Head of caudate nucleus (tissue), 42 donors: ENCODE data around the gene PTPN14.
A peak's percentile ranks its signal among the peaks of the same experiment; 100 is the strongest.

Source experiments
- DNase-seq, 42 donors: peaks; one replicate each; pipeline versions ENCODE4 v3.0.0 to v3.0.0-alpha.2; 2020 to 2021; ENCODE audit warnings: mixed read lengths in 7 of 42
- intact Hi-C: fragments of 100-400 bp; cut with DNase I; formaldehyde crosslinking; loops from one replicate; pipeline ENCODE4 v1.15.0; 2022

PTPN14 gene

GRCh38 chr1:214570442-214570841, 19.0 kb upstream of the PTPN14 start:
- intact Hi-C loops, result no loop called here
- DNase-seq, result no peak

- no peak for DNase-seq
- intact Hi-C loops, result no loop called here
Measured at GRCh38 chr1:214569357-214570004, 18.1 kb upstream of the PTPN14 start.

DNA sequence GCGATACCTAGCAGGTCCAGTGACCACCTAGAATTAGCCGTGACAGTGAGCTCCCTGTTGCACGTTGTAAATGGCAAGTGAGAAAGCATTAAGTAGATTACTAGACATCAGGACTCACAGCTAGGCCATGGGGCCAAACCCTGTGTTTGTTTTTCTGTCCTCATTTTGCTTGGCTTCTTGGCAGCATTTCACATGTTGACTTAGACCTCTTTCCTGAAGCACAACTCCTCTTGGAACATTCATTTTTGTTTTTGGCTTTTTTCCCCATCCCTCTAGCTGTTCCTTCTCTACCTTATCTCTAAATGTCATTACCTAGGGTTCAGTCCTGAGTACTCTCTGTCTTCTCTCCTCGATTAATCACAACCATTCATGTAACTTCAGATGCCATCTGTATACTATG, 16.9 kb upstream of the PTPN14 start:
- intact Hi-C loops, result no loop called here
- DNase-seq, result no peak

GRCh38 chr1:214567481-214567980, 16.1 kb upstream of the PTPN14 start:
- no peak for DNase-seq
- intact Hi-C loops, result no loop called here

DNA sequence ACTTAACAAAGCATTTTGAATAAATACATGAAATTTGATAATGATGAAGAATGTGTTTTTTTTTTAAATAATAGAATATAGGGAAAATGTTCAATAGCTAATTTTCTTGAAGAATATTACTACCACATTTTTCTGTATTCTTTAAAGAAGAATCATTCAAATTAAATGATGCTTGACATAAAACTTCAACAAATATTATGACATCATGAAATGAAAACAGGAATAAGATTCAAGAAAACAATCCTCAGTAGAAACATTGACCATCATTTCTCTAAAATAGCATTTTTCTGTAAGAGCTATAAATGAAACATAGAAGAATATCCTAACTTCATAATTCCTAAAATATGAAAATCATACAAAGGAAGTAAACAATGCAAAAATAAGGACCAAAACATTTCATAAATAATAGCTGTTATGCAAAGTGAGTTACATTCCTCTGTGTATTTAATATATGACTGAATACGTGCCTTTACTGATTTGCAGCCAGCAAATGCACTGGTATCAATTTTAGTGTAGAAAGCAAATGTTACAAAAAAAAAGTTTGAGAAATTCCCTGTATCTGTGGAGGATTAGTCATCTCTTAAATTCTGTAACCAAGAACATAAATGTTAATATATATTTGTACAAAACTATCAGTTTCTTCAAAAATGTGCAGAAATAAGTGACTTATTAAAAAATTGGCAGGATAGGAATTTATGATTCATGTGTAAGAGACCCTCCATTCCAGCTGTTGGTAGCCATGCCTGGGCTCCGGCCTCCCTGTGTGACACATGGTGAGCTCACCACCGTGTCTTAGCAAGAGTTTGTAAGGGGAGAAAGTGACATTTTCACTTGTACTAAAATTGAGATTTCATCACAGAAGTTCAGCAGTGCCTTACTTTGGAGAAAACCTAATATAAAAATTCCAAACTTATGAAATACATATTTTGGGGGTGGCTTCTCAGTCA, 15.0 kb upstream of the PTPN14 start:
- DNase-seq, result no peak
- intact Hi-C loops, result no loop called here

GRCh38 chr1:214565310-214565709, 13.9 kb upstream of the PTPN14 start:
- intact Hi-C loops, result no loop called here
- no peak for DNase-seq

DNA sequence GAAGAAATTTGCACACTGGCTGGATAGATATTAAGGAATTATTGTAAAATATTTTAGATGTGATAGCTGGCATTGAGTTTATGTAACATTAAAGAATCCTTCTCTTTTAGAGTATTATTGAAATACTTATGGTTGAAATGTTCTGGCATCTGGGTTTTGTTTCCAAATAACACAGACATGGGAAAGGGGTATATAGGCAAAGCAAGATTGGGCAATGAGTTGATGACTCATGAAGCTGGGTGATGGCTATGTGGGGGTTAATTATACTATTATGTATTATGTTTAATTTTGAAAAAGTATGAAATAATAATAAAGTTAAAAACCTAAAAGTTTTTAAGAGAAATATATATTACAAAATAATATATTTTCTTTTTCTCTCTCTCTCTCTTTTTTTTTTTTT, 12.5 kb upstream of the PTPN14 start:
- DNase-seq, result no peak
- intact Hi-C loops, result no loop called here

DNA sequence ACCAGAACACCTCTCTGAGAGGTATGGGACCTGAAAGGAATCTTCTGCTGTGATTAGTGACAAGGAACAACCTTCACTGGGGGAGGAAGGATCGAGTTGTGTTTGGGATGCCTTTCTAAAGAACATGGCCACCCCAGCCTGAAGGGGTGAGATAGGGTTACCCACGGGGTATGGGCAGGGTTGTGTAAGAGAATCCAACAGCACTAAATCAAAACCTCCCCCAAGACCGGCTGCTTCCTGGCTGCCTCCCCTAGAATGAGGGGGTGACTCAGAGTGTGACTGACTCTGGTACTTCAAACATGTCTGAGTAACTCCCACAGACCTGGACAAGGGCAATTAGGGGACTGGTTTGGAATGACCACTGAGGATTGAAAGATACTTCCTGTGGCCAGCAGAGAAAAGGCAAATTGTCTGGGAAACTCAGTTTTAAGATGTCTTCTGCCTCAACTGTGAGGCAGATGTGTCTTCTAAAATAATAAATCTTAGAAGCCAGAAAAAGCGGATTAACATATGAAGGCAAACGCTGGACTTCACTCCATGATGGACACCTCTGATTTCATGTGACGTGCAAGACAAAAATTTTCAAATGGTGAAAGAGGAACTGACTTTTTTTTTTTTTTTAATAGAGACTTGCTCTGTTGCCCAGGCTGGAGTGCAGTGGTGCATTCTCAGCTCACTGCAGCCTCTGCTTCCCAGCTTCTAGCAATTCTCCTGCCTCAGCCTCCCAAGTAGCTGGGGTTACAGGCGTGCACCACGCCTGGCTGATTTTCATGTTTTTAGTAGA, 6.7 kb upstream of the PTPN14 start:
- DNase-seq, result no peak
- intact Hi-C loops, result no loop called here

- no peak for DNase-seq
- intact Hi-C loops, result no loop called here
Measured at GRCh38 chr1:214553142-214553710, 1.8 kb upstream of the PTPN14 start.

GRCh38 chr1:214552174-214552608, 789 bp upstream of the PTPN14 start:
- peak in 37 of 42 donors; percentile 7 to 81 (median 46) for DNase-seq
- intact Hi-C loops, result no loop called here

DNA sequence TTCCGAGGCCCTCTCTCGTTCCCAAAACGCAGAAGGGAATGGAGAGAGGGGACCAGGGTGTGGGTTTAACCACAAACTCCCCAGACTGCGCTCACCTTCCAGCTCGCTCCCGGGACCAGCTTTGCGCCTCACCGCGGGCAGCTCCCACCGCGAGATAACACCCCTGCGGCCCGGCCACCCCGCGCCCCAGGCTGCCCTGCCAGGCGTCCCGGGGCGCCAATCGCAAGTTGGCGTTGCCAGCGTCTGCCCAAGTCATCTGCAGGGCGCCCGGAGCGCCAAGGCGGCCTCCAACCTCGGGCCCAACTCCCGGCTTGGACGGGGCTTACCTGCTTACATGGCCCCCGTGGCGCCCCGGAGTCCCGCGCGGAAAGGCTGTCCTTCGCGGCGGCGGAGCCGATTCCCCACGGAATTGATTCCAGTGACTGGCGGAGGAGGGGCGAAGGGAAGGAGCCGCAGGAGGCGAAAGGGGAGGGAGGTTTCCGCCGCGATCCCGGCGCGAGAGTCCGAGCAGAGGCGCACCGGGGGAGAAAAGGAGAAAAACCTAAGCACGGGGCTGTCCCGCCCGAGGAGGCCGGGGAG, 456 bp downstream of the PTPN14 start:
- intact Hi-C loops, result no loop called here
- peak in 19 of 42 donors; percentile 4 to 53 (median 20) for DNase-seq

GRCh38 chr1:214550013-214550856, 1.2 kb downstream of the PTPN14 start:
- intact Hi-C loops, result no loop called here
- no peak for DNase-seq

DNA sequence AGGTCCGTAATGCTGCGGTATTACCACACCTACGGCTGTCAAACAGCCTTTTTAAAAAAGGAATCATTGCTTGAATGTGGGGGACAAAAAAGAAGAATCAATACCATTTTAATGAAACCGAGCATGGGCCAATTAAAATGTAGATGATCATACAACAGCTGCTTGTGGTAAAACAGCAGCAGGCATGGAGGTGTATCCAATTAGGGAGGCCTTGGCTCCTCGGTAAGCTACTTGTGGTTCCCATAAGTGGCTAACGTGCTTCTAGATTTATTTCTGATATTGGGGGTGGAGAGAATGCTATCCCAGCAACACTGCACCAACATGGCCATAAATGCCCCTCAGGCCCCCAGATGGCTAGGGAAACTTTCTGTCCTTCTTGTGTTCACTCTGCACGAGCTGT, 1.8 kb downstream of the PTPN14 start:
- DNase-seq, result no peak
- intact Hi-C loops, result no loop called here

- intact Hi-C loops, result no loop called here
- peak in 7 of 42 donors; percentile 13 to 50 (median 35) for DNase-seq
Measured at GRCh38 chr1:214548988-214549387, 2.4 kb downstream of the PTPN14 start.

DNA sequence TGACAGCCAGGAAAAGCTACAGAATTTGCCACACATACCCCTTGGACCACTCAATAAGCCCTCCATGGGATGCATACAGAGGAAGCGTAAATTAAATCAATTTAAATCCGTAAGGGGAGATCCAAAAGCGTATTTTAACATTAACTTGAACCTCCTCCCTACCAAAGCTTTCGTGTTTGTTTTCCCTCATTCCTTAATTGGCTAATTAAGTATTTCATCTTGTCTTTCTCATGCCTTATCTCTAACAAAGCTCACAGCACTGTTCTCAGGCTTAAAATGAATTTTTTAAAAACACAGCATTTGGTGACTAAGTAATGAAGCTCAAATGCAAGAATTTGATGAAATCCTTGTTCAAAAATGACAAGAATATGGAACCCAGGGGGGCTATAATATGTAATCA, 3.1 kb downstream of the PTPN14 start:
- no peak for DNase-seq
- intact Hi-C loops, result no loop called here

- intact Hi-C loops, result no loop called here
- no peak for DNase-seq
Measured at GRCh38 chr1:214547747-214548146, 3.7 kb downstream of the PTPN14 start.

DNA sequence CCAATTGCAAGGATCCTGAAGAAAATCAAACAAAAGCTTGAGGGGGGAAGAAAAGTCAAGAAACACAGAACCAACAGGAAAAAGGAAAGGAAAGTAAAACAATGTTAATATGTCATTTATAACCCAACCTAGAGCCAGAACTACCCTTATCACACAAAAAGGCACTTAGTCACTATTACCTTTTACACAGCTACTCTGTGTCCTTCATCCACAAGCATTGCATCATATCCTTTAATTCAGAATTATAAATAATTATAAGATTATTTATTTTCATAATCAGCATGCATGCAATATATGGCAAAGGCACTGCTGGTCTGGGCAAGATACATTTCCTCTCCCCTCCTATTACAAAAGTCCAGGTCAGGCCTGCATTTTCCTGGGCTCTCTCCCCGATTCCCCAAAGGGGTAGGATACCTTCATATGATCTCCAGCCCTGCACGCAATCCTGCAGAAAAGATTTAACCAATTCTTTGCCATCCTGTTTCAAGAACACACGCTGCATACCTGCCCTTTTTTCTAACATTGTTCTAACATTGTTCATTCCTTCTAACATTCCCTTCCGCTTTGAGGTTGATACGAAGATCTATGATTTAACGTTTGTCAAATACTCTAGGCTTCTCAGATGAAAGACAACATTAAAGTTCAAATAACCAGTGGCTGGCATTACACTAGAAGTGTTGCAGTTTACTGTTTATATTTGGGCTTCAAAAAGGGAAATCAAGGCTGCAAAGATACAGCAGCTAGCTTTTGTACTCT, 4.3 kb downstream of the PTPN14 start:
- DNase-seq, result no peak
- intact Hi-C loops, result no loop called here
